GM12878 (cell line): ENCODE data around the gene TXNL4A. TPM values are rescaled to one million over a fixed set of nuclear protein-coding genes. Genes with fewer than 3 reads are reported as not detected.

Source experiments
- ATF7 ChIP-seq: fragments of 450-650 bp; IDR thresholded peaks from 2 replicates; pipeline ENCODE4 v1.6.1; 2016; ENCODE audit warnings: low read depth, mild to moderate bottlenecking
- BRCA1 ChIP-seq: IDR thresholded peaks from 2 replicates; pipeline ENCODE4 v1.6.1; 2011; ENCODE audit warnings: low read depth, low read length, improper control_type of control experiment
- CREB1 ChIP-seq: IDR thresholded peaks from 2 replicates; pipeline ENCODE4 v1.6.1; 2012; ENCODE audit warnings: low read depth, mild to moderate bottlenecking, inconsistent platforms
- EP300 ChIP-seq, 2 experiments: fragments of 150-350 bp in 1 of 2; IDR thresholded peaks; 2 replicates each; pipeline ENCODE4 v1.6.1; 2011 to 2012; ENCODE audit warnings: low read depth in 2 of 2, low read length in 2 of 2, borderline replicate concordance in 1 of 2, improper control_type of control experiment in 1 of 2, inconsistent platforms in 1 of 2; ENCODE audit not compliant: control insufficient read depth in 1 of 2
- EZH2 ChIP-seq: IDR thresholded peaks from 2 replicates; pipeline ENCODE4 v1.6.1; 2012; ENCODE audit warnings: low read depth, mild to moderate bottlenecking, control low read depth, inconsistent platforms, low read length, borderline replicate concordance; ENCODE audit not compliant: control insufficient read depth
- FOXK2 ChIP-seq: fragments of 450-650 bp; IDR thresholded peaks from 2 replicates; pipeline ENCODE4 v1.6.1; 2017; ENCODE audit warnings: mild to moderate bottlenecking, moderate library complexity
- HDGF ChIP-seq: fragments of 450-650 bp; IDR thresholded peaks from 2 replicates; pipeline ENCODE4 v1.6.1; 2016; ENCODE audit warnings: antibody characterized with exemption
- KAT2A ChIP-seq: conservative IDR thresholded peaks from 2 replicates; pipeline ENCODE4 v1.6.1; 2011; ENCODE audit warnings: low read depth, low read length; ENCODE audit not compliant: control insufficient read depth
- KLF5 ChIP-seq: fragments of 450-650 bp; IDR thresholded peaks from 2 replicates; pipeline ENCODE4 v1.6.1; 2014; ENCODE audit warnings: mild to moderate bottlenecking; ENCODE audit not compliant: partially characterized antibody
- LARP7 ChIP-seq: fragments of 450-650 bp; IDR thresholded peaks from 2 replicates; pipeline ENCODE4 v1.6.1; 2017; ENCODE audit warnings: mild to moderate bottlenecking
- MEF2B ChIP-seq: fragments of 450-650 bp; IDR thresholded peaks from 2 replicates; pipeline ENCODE4 v1.6.1; 2018; ENCODE audit warnings: mild to moderate bottlenecking, moderate library complexity; ENCODE audit not compliant: partially characterized antibody, poor library complexity, severe bottlenecking
- MTA3 ChIP-seq: IDR thresholded peaks from 2 replicates; pipeline ENCODE4 v1.6.1; 2012; ENCODE audit warnings: low read length, inconsistent platforms, borderline replicate concordance
- RAD51 ChIP-seq: fragments of 450-650 bp; IDR thresholded peaks from 2 replicates; pipeline ENCODE4 v1.6.1; 2016; ENCODE audit warnings: moderate library complexity, mild to moderate bottlenecking, inconsistent platforms
- RUNX3 ChIP-seq: IDR thresholded peaks from 2 replicates; pipeline ENCODE4 v1.6.1; 2012; ENCODE audit warnings: low read length, inconsistent platforms
- SIX5 ChIP-seq: IDR thresholded peaks from 2 replicates; pipeline ENCODE4 v1.6.1; 2011; ENCODE audit warnings: mild to moderate bottlenecking, low read depth, low read length, moderate library complexity; ENCODE audit not compliant: severe bottlenecking
- SMC3 ChIP-seq: IDR thresholded peaks from 2 replicates; pipeline ENCODE4 v1.6.1; 2011; ENCODE audit warnings: low read length, improper control_type of control experiment, borderline replicate concordance
- SP1 ChIP-seq: IDR thresholded peaks from one replicate; pipeline ENCODE4 v1.6.1; 2011; ENCODE audit warnings: low read depth, low read length
- STAT3 ChIP-seq: IDR thresholded peaks from 2 replicates; pipeline ENCODE4 v1.6.1; 2011; ENCODE audit warnings: low read depth, low read length, improper control_type of control experiment
- ZNF24 ChIP-seq: fragments of 450-650 bp; IDR thresholded peaks from 2 replicates; pipeline ENCODE4 v1.6.1; 2017; ENCODE audit warnings: antibody characterized with exemption, mild to moderate bottlenecking
- ZSCAN29 ChIP-seq: fragments of 450-650 bp; IDR thresholded peaks from 2 replicates; pipeline ENCODE4 v1.6.1; 2017; ENCODE audit warnings: mild to moderate bottlenecking, moderate library complexity
- ZZZ3 ChIP-seq: IDR thresholded peaks from 2 replicates; pipeline ENCODE4 v1.6.1; 2011; ENCODE audit warnings: low read depth; ENCODE audit not compliant: control insufficient read depth, insufficient read length
- polyA plus RNA-seq, 11 experiments: library from polyadenylated mRNA; depleted of rRNA in 4 of 11; unstranded in 6 of 11; stranded (reverse) in 5 of 11; fragments of >200 nt; fragmentation: Nextera tagmentation in 4 of 11; fragmentation: Illumina TruSeq in 1 of 11; extraction: Ambion mirVana in 4 of 11; extraction: Trizol in 1 of 11; gene quantifications; 1 replicate in 1 of 11; 2 replicates in 10 of 11; pipeline versions ENCODE4 v1.2.1 to v1.2.3, GENCODE V29; 2011 to 2016; ENCODE audit warnings: inconsistent platforms in 2 of 11, missing spikeins in 2 of 11, low read depth in 1 of 11
- total RNA-seq, 4 experiments: library from RNA; depleted of rRNA in 3 of 4; stranded (reverse); fragments of >200 nt in 3 of 4; fragmentation: Illumina TruSeq in 1 of 4; extraction: Trizol in 1 of 4; gene quantifications; 2 replicates each; pipeline versions ENCODE4 v1.2.1 to v1.2.3, GENCODE V29; 2013 to 2021
- TF ChIP-seq, protein P1 (sequence below): fragments of 450-650 bp; formaldehyde crosslinking; IDR thresholded peaks from 2 replicates; pipeline ENCODE4 v1.4.0; 2020; ENCODE audit warnings: mild to moderate bottlenecking, moderate library complexity
- TF ChIP-seq, protein P2 (sequence below): IDR thresholded peaks from 2 replicates; pipeline ENCODE4 v1.6.1; 2011; ENCODE audit warnings: borderline replicate concordance, low read depth, mild to moderate bottlenecking, moderate library complexity, mixed read lengths, low read length; ENCODE audit not compliant: insufficient read depth; ENCODE audit errors: extremely low read length
- TF ChIP-seq, protein P3 (sequence below): fragments of 450-650 bp; conservative IDR thresholded peaks from 2 replicates; pipeline ENCODE4 v1.6.1; 2017; ENCODE audit warnings: mild to moderate bottlenecking, moderate library complexity

The TXNL4A gene
- total and polyA plus RNA-seq, 10 of the 15 experiments (the other 5 are each of a cell fraction or from before 2014, with no cell fraction given), result 38.4 to 329 (median 128) TPM

DNA sequence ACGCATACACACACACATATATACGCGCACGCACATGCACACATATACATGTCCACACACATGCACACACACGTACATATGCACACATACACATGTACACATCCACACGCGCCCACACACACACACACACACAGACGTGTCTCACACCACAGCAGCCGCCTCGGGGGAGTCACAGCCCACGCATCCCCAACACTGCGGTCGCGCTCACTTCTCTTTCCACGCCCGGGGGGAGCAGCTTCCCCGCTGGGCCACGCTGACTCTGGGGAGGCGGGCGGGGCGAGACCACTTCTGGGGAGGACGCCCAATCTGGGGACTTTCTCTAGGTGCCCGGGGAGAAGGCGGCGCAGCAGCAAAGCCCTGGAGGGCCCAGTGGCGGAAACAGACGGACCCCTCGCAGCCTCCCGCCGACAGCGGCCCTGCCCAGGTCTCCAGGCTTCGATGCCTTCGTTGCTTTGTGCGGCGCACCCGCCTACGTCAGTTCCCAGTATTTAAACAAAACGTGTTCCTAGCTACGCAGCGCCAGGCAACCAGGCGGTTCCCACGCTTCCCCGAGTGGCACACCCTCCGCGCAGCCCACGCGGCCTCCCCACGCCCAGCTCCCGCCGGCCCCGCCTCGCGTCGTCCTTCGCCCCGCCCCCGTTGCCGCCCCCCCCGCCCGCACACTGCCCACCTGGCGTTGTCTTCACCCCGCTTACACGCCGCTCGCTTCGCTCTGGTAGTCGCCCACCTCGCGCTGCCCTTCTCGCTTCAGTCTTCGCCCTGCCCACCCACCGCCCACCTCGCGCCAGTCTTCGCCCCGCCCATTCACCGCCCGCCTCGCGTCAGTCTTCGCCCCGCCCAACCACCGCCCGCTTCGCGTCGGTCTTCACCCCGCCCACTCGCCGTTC, 45.1 kb upstream of the TXNL4A start (continued):
- TF ChIP-seq CREB1 (no peak), MTA3 (no peak), SMC3 (no peak), ATF7 (peak; percentile 54; the same call in 1 of the 2 replicates), SP1 (peak; percentile 84), FOXK2 (peak; percentile 43; the same call in 1 of the 2 replicates), KAT2A (no peak), HDGF (peak; percentile 71; the same call in 1 of the 2 replicates), BRCA1 (no peak), ZNF24 (no peak), STAT3 (no peak), LARP7 (peak; percentile 59; the same call in 1 of the 2 replicates), ZSCAN29 (no peak), MEF2B (peak; percentile 71), ZZZ3 (no peak), EP300 (IDR thresholded peaks at IDR 0.05; ENCODE audit: borderline replicate concordance in 1 of 2, control insufficient read depth in 1 of 2, low read depth in 2 of 2, low read length in 2 of 2) (0 out of 4 replicates have a peak, but pooled peaks of 1 of the 2 experiments have one; percentile 12), SIX5 (no peak), EZH2 (no peak), RAD51 (no peak), KLF5 (peak; percentile 54), RUNX3 (peak; percentile 77)
- TF ChIP-seq, protein P1, sequence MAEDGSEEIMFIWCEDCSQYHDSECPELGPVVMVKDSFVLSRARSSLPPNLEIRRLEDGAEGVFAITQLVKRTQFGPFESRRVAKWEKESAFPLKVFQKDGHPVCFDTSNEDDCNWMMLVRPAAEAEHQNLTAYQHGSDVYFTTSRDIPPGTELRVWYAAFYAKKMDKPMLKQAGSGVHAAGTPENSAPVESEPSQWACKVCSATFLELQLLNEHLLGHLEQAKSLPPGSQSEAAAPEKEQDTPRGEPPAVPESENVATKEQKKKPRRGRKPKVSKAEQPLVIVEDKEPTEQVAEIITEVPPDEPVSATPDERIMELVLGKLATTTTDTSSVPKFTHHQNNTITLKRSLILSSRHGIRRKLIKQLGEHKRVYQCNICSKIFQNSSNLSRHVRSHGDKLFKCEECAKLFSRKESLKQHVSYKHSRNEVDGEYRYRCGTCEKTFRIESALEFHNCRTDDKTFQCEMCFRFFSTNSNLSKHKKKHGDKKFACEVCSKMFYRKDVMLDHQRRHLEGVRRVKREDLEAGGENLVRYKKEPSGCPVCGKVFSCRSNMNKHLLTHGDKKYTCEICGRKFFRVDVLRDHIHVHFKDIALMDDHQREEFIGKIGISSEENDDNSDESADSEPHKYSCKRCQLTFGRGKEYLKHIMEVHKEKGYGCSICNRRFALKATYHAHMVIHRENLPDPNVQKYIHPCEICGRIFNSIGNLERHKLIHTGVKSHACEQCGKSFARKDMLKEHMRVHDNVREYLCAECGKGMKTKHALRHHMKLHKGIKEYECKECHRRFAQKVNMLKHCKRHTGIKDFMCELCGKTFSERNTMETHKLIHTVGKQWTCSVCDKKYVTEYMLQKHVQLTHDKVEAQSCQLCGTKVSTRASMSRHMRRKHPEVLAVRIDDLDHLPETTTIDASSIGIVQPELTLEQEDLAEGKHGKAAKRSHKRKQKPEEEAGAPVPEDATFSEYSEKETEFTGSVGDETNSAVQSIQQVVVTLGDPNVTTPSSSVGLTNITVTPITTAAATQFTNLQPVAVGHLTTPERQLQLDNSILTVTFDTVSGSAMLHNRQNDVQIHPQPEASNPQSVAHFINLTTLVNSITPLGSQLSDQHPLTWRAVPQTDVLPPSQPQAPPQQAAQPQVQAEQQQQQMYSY (CRISPR knock-in tag), result no peak
- TF ChIP-seq, protein P2, sequence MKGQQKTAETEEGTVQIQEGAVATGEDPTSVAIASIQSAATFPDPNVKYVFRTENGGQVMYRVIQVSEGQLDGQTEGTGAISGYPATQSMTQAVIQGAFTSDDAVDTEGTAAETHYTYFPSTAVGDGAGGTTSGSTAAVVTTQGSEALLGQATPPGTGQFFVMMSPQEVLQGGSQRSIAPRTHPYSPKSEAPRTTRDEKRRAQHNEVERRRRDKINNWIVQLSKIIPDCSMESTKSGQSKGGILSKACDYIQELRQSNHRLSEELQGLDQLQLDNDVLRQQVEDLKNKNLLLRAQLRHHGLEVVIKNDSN, result no peak
- TF ChIP-seq, protein P3, sequence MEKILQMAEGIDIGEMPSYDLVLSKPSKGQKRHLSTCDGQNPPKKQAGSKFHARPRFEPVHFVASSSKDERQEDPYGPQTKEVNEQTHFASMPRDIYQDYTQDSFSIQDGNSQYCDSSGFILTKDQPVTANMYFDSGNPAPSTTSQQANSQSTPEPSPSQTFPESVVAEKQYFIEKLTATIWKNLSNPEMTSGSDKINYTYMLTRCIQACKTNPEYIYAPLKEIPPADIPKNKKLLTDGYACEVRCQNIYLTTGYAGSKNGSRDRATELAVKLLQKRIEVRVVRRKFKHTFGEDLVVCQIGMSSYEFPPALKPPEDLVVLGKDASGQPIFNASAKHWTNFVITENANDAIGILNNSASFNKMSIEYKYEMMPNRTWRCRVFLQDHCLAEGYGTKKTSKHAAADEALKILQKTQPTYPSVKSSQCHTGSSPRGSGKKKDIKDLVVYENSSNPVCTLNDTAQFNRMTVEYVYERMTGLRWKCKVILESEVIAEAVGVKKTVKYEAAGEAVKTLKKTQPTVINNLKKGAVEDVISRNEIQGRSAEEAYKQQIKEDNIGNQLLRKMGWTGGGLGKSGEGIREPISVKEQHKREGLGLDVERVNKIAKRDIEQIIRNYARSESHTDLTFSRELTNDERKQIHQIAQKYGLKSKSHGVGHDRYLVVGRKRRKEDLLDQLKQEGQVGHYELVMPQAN, result peak; percentile 60; the same call in 1 of the 2 replicates
